ENCODE results near the gene SBF2. TPM values are rescaled to one million over a fixed set of nuclear protein-coding genes. Genes with fewer than 3 reads are reported as not detected.

Gene SBF2
- total RNA-seq, 5 donors from 2014 or later (not counting 1 experiment from before 2014, with no cell fraction given): 9.5 to 23.5 (median 13.0) TPM

- CTCF ChIA-PET: interaction anchor here (0.6 to 1.3 kb wide), 6 partner anchors 9 to 789 kb away, joined by 3 to 7 read pairs (median 3); no protein-coding TSS in a partner anchor
- no peaks in the 10 kb centered on the region for H3K9me3 Mint-ChIP-seq
- H3K4me3 Mint-ChIP-seq: no peak overlapping the region
- ATAC-seq (replicated peaks in 1 of 4) (no peak), DNase-seq (no peak)
- H3K4me1 Mint-ChIP-seq: peaks cover 0 to 6% (median 5%) of the 10 kb centered on the region in 3 donors
- POLR2A ChIA-PET: interaction anchor here in 1 of 2 donors (0.6 kb wide), 1 partner anchor 1901 kb away, joined by 10 read pairs; no protein-coding TSS in a partner anchor
- no peak overlapping the region for H3K27ac Mint-ChIP-seq
- Histone ChIP-seq H3K27me3 (replicated peaks in 1 of 2; ENCODE audit: control insufficient read depth in 2 of 2, extremely low read depth in 1 of 2, insufficient read depth in 2 of 2, low read length in 1 of 2) (peaks cover 0 to 5% of the 10 kb centered on the region in 2 experiments), H3K27ac (ENCODE audit: low read length) (no peak overlapping the region), H3K9me3 (no peaks in the 10 kb centered on the region), H3K36me3 (ENCODE audit: control insufficient read depth in 2 of 2, extremely low read depth in 1 of 2, insufficient read depth in 1 of 2, low read length in 1 of 2) (no peaks in the 10 kb centered on the region), H3K4me3 (ENCODE audit: control insufficient read depth in 1 of 2, extremely low read depth in 1 of 2, low read length in 1 of 2) (no peak overlapping the region), H3K4me1 (ENCODE audit: control insufficient read depth in 1 of 2, extremely low read depth in 1 of 2, insufficient read depth in 2 of 2, low read length in 2 of 2) (peaks cover 0 to 2% of the 10 kb centered on the region in 2 experiments)
- 29% methylated on average over 1 of the region's 1 CpG for WGBS (ENCODE audit: insufficient coverage)
- H3K27me3 Mint-ChIP-seq: peaks cover 10 to 15% of the 10 kb centered on the region in 2 donors
- H3K36me3 Mint-ChIP-seq: no peaks in the 10 kb centered on the region
Measured at GRCh38 chr11:10323793-10324170, 29.8 kb upstream of the SBF2 start.

- no peaks in the 10 kb centered on the region for H3K36me3 ChIP-seq (ENCODE audit: control insufficient read depth in 2 of 2, extremely low read depth in 1 of 2, insufficient read depth in 1 of 2, low read length in 1 of 2)
- peak; percentile 63 to 83 (median 78) for ATAC-seq (replicated peaks in 1 of 4)
- CTCF ChIA-PET: interaction anchor here (0.6 to 1.3 kb wide), 6 partner anchors 11 to 790 kb away, joined by 3 to 7 read pairs (median 3); no protein-coding TSS in a partner anchor
Measured at GRCh38 chr11:10322830-10323792, 29.1 kb upstream of the SBF2 start.

GRCh38 chr11:10322401-10322800, 28.4 kb upstream of the SBF2 start:
- 93% methylated on average over 2 of the region's 2 CpGs for WGBS (ENCODE audit: insufficient coverage)
- H3K36me3 Mint-ChIP-seq: no peaks in the 10 kb centered on the region
- no peaks in the 10 kb centered on the region for H3K9me3 Mint-ChIP-seq
- H3K4me1 Mint-ChIP-seq: peaks cover 0 to 8% (median 5%) of the 10 kb centered on the region in 3 donors
- DNase-seq (no peak), ATAC-seq (replicated peaks in 1 of 4) (no peak)
- peaks cover 6 to 12% of the 10 kb centered on the region in 2 donors for H3K27me3 Mint-ChIP-seq
- ChIA-PET POLR2A (interaction anchor here in 1 of 2 donors (0.7 kb wide), 1 partner anchor 26 kb away, joined by 5 read pairs; no protein-coding TSS in a partner anchor), CTCF (interaction anchor here (0.6 to 1.5 kb wide), 3 partner anchors 112 to 789 kb away, joined by 3 to 4 read pairs (median 3); no protein-coding TSS in a partner anchor)
- Histone ChIP-seq H3K27me3 (replicated peaks in 1 of 2; ENCODE audit: control insufficient read depth in 2 of 2, extremely low read depth in 1 of 2, insufficient read depth in 2 of 2, low read length in 1 of 2) (peaks cover 0 to 8% of the 10 kb centered on the region in 2 experiments), H3K4me3 (ENCODE audit: control insufficient read depth in 1 of 2, extremely low read depth in 1 of 2, low read length in 1 of 2) (no peak overlapping the region), H3K27ac (ENCODE audit: low read length) (no peak overlapping the region), H3K36me3 (ENCODE audit: control insufficient read depth in 2 of 2, extremely low read depth in 1 of 2, insufficient read depth in 1 of 2, low read length in 1 of 2) (no peaks in the 10 kb centered on the region), H3K4me1 (ENCODE audit: control insufficient read depth in 1 of 2, extremely low read depth in 1 of 2, insufficient read depth in 2 of 2, low read length in 2 of 2) (peaks cover 0 to 2% of the 10 kb centered on the region in 2 experiments), H3K9me3 (no peaks in the 10 kb centered on the region)
- no peak overlapping the region for H3K4me3 Mint-ChIP-seq
- peak overlapping the region in 1 of 2 donors; percentile 5 for H3K27ac Mint-ChIP-seq

More at GRCh38 chr11:10322830-10323792, 29.1 kb upstream of the SBF2 start:
- H3K27ac Mint-ChIP-seq: peak overlapping the region in 1 of 2 donors; percentile 5
- WGBS (ENCODE audit: insufficient coverage): 7% methylated on average over 6 of the region's 8 CpGs
- POLR2A ChIA-PET: interaction anchor here in 1 of 2 donors (0.6 kb wide), 1 partner anchor 1902 kb away, joined by 10 read pairs; no protein-coding TSS in a partner anchor
- H3K9me3 Mint-ChIP-seq: no peaks in the 10 kb centered on the region
- H3K36me3 Mint-ChIP-seq: no peaks in the 10 kb centered on the region
- peaks cover 6 to 12% of the 10 kb centered on the region in 2 donors for H3K27me3 Mint-ChIP-seq
- H3K27ac ChIP-seq (ENCODE audit: low read length): no peak overlapping the region
- H3K4me3 Mint-ChIP-seq: no peak overlapping the region
- peaks cover 0 to 5% of the 10 kb centered on the region in 2 experiments for H3K27me3 ChIP-seq (replicated peaks in 1 of 2; ENCODE audit: control insufficient read depth in 2 of 2, extremely low read depth in 1 of 2, insufficient read depth in 2 of 2, low read length in 1 of 2)
- H3K9me3 ChIP-seq: no peaks in the 10 kb centered on the region
- peak in 6 of 35 experiments; percentile 8 to 64 (median 23) for DNase-seq
- H3K4me1 ChIP-seq (ENCODE audit: control insufficient read depth in 1 of 2, extremely low read depth in 1 of 2, insufficient read depth in 2 of 2, low read length in 2 of 2): peaks cover 0 to 2% of the 10 kb centered on the region in 2 experiments
- peaks cover 0 to 8% (median 5%) of the 10 kb centered on the region in 3 donors for H3K4me1 Mint-ChIP-seq
- H3K4me3 ChIP-seq (ENCODE audit: control insufficient read depth in 1 of 2, extremely low read depth in 1 of 2, low read length in 1 of 2): no peak overlapping the region

GRCh38 chr11:10320736-10321465, 26.9 kb upstream of the SBF2 start:
- H3K4me1 Mint-ChIP-seq: peaks cover 0 to 8% (median 5%) of the 10 kb centered on the region in 3 donors
- ChIA-PET CTCF (interaction anchor here in 1 of 2 donors (0.7 to 1.5 kb wide), 4 partner anchors 17 to 563 kb away, joined by 3 read pairs; no protein-coding TSS in a partner anchor), POLR2A (no interaction called here)
- H3K27ac Mint-ChIP-seq: no peak overlapping the region
- Histone ChIP-seq H3K36me3 (ENCODE audit: control insufficient read depth in 2 of 2, extremely low read depth in 1 of 2, insufficient read depth in 1 of 2, low read length in 1 of 2) (no peaks in the 10 kb centered on the region), H3K4me3 (ENCODE audit: control insufficient read depth in 1 of 2, extremely low read depth in 1 of 2, low read length in 1 of 2) (no peak overlapping the region), H3K9me3 (no peaks in the 10 kb centered on the region), H3K27ac (ENCODE audit: low read length) (no peak overlapping the region), H3K4me1 (ENCODE audit: control insufficient read depth in 1 of 2, extremely low read depth in 1 of 2, insufficient read depth in 2 of 2, low read length in 2 of 2) (peaks cover 0 to 2% of the 10 kb centered on the region in 2 experiments), H3K27me3 (replicated peaks in 1 of 2; ENCODE audit: control insufficient read depth in 2 of 2, extremely low read depth in 1 of 2, insufficient read depth in 2 of 2, low read length in 1 of 2) (peaks cover 0 to 8% of the 10 kb centered on the region in 2 experiments)
- DNase-seq: no peak
- peaks cover 12 to 15% of the 10 kb centered on the region in 2 donors for H3K27me3 Mint-ChIP-seq
- no CpG with 5 or more reads among the region's 4 CpGs for WGBS (ENCODE audit: insufficient coverage)
- no peaks in the 10 kb centered on the region for H3K36me3 Mint-ChIP-seq
- no peak for ATAC-seq (replicated peaks in 1 of 4)
- H3K4me3 Mint-ChIP-seq: no peak overlapping the region
- no peaks in the 10 kb centered on the region for H3K9me3 Mint-ChIP-seq

- H3K36me3 ChIP-seq (ENCODE audit: control insufficient read depth in 2 of 2, extremely low read depth in 1 of 2, insufficient read depth in 1 of 2, low read length in 1 of 2): no peaks in the 10 kb centered on the region
- Mint-ChIP-seq H3K27me3 (peaks cover 12 to 17% of the 10 kb centered on the region in 2 donors), H3K27ac (no peak overlapping the region), H3K4me3 (no peak overlapping the region), H3K4me1 (peaks cover 0 to 8% (median 5%) of the 10 kb centered on the region in 3 donors), H3K36me3 (no peaks in the 10 kb centered on the region), H3K9me3 (no peaks in the 10 kb centered on the region)
- no peak for ATAC-seq (replicated peaks in 1 of 4)
- ChIA-PET POLR2A (interaction anchor here in 1 of 2 donors (0.6 kb wide), 1 partner anchor 10 kb away, joined by 3 read pairs; no protein-coding TSS in a partner anchor), CTCF (interaction anchor here in 1 of 2 donors (0.7 to 1.0 kb wide), 3 partner anchors 16 to 562 kb away, joined by 3 read pairs; no protein-coding TSS in a partner anchor)
- DNase-seq: no peak
- peaks cover 0 to 2% of the 10 kb centered on the region in 2 experiments for H3K4me1 ChIP-seq (ENCODE audit: control insufficient read depth in 1 of 2, extremely low read depth in 1 of 2, insufficient read depth in 2 of 2, low read length in 2 of 2)
- no peaks in the 10 kb centered on the region for H3K9me3 ChIP-seq
- no peak overlapping the region for H3K27ac ChIP-seq (ENCODE audit: low read length)
- 81% methylated on average over 5 of the region's 6 CpGs for WGBS (ENCODE audit: insufficient coverage)
- H3K27me3 ChIP-seq (replicated peaks in 1 of 2; ENCODE audit: control insufficient read depth in 2 of 2, extremely low read depth in 1 of 2, insufficient read depth in 2 of 2, low read length in 1 of 2): peaks cover 0 to 14% of the 10 kb centered on the region in 2 experiments
- H3K4me3 ChIP-seq (ENCODE audit: control insufficient read depth in 1 of 2, extremely low read depth in 1 of 2, low read length in 1 of 2): no peak overlapping the region
Measured at GRCh38 chr11:10319702-10320558, 25.9 kb upstream of the SBF2 start.
